NOMO-1 (cell line): ENCODE measurements around the gene AMZ1.

Experiments
- DNase-seq, 2 experiments: peaks; one replicate each; lab custom pipeline; 2025; ENCODE audit not compliant: unreplicated experiment in 2 of 2; lab: John Stamatoyannopoulos, UW

Gene AMZ1

DNA sequence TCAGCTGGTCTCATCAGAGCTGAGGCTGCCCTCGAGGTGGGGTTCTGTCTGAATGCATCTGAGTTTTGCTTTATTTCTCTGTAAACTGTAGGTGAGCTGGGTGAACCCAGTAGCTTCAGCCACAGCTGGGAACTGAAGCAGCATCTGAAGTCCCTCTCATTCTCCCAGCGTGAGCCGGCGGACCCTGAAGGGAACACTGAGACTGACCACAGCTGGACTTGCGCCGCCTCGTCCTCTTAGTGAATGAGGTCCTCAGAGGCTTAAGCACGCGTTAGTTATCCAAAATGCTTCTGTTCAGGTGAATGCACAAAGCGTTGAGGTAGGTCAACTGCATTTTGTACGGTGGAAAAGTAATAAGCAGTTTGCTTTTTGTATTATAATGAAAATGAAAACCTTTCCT is 76.6 kb downstream of the AMZ1 start:
- no peak for DNase-seq
